ENCODE data around the gene CDYL. TPM values are rescaled to one million over a fixed set of nuclear protein-coding genes. Genes with fewer than 3 reads are reported as not detected.
A peak's percentile ranks its signal among the peaks of the same experiment; 100 is the strongest.

CDYL gene
- total and polyA plus RNA-seq, 9 donors, result 9.9 to 71.3 (median 45.1) TPM

DNA sequence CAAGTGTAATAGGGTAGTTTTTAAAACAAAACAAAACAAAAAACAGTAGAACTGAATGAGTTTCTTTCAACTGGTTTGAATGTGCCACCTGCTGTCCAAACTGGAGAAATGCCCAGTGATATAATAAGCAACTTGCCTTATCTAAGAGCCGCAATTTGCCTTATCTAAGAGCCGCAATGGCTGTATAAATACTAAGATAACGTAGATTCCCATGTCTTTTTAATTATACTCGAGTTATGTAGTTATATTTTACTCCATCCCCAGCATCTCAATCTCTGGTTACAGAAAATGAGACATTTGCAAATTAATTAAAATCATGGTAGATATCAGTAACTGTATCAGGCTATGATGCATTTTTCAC lies 160.5 kb downstream of the CDYL start:
- H3K4me1 ChIP-seq (ENCODE audit: insufficient read depth), result peaks cover 3% of the 10 kb centered on the region
- 16 to 17% (median 16%) methylated on average over 4 of the region's 4 CpGs for WGBS, 3 donors
- H3K9me3 ChIP-seq, result no peaks in the 10 kb centered on the region
- intact Hi-C loops (cut with DNase I), result no loop called here
- no peaks in the 10 kb centered on the region for H3K36me3 ChIP-seq
- no peaks in the 10 kb centered on the region for H3K27me3 ChIP-seq
- DNase-seq, result no peak
- TF ChIP-seq, protein P1, sequence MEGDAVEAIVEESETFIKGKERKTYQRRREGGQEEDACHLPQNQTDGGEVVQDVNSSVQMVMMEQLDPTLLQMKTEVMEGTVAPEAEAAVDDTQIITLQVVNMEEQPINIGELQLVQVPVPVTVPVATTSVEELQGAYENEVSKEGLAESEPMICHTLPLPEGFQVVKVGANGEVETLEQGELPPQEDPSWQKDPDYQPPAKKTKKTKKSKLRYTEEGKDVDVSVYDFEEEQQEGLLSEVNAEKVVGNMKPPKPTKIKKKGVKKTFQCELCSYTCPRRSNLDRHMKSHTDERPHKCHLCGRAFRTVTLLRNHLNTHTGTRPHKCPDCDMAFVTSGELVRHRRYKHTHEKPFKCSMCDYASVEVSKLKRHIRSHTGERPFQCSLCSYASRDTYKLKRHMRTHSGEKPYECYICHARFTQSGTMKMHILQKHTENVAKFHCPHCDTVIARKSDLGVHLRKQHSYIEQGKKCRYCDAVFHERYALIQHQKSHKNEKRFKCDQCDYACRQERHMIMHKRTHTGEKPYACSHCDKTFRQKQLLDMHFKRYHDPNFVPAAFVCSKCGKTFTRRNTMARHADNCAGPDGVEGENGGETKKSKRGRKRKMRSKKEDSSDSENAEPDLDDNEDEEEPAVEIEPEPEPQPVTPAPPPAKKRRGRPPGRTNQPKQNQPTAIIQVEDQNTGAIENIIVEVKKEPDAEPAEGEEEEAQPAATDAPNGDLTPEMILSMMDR (IDR thresholded peaks at IDR 0.05), result peak in 2 of 3 donors; percentile 31
- TF ChIP-seq POLR2A (IDR thresholded peaks at IDR 0.05), result no peak
- H3K4me3 ChIP-seq, result no peak overlapping the region
- no peak overlapping the region for H3K27ac ChIP-seq

DNA sequence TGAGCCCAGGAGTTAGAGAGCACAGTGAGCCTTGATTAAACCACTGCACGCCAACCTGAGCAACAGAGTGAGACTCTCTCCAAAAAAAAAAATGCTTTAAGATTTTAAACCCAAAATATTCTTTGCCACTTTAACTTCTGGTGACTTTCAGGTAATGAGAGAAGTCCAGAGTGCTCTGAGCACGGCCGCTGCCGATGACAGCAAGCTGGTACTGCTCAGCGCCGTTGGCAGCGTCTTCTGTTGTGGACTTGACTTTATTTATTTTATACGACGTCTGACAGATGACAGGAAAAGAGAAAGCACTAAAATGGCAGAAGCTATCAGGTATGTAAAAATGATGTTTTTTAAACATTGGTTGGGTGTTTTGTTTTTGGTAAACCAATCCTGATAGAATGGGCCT lies 161.2 kb downstream of the CDYL start:
- H3K4me1 ChIP-seq (ENCODE audit: insufficient read depth), result peaks cover 5% of the 10 kb centered on the region
- no peak for DNase-seq
- no peak overlapping the region for H3K4me3 ChIP-seq
- H3K36me3 ChIP-seq, result no peaks in the 10 kb centered on the region
- intact Hi-C loops (cut with DNase I), result no loop called here
- WGBS, 3 donors, result 93 to 94% (median 94%) methylated on average over 9 of the region's 9 CpGs
- H3K9me3 ChIP-seq, result no peaks in the 10 kb centered on the region
- no peaks in the 10 kb centered on the region for H3K27me3 ChIP-seq
- TF ChIP-seq EP300 (IDR thresholded peaks at IDR 0.05) (no peak), POLR2A (IDR thresholded peaks at IDR 0.05) (no peak)
- TF ChIP-seq, protein P1 (IDR thresholded peaks at IDR 0.05), result no peak
- H3K27ac ChIP-seq, result no peak overlapping the region

DNA sequence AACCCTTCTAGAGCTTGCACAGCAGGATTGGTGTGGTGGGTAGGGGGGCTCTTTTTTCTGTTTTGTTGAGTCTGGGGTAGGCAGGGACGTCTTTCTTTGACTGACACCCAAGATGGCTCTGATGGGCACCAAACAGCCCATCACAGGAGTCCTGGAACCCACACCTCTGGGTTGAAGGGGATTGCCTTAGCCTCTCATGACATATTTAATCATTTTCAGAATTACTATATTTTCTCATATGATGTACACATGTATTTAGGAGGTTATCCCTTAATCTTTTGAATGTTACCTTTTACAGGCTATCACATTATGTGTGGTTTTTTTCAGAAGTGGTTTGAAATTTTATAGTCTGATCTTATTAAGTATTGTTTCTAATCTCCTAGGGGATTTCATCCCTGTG lies 163.0 kb downstream of the CDYL start:
- Histone ChIP-seq H3K27me3 (no peaks in the 10 kb centered on the region), H3K4me3 (no peak overlapping the region), H3K27ac (no peak overlapping the region), H3K4me1 (ENCODE audit: insufficient read depth) (peaks cover 9% of the 10 kb centered on the region), H3K9me3 (no peaks in the 10 kb centered on the region), H3K36me3 (no peaks in the 10 kb centered on the region)
- intact Hi-C loops (cut with DNase I), result no loop called here
- TF ChIP-seq EP300 (IDR thresholded peaks at IDR 0.05), result no peak
- no peak for TF ChIP-seq POLR2A (IDR thresholded peaks at IDR 0.05)
- TF ChIP-seq, protein P1 (IDR thresholded peaks at IDR 0.05), result no peak
- DNase-seq, result no peak
- WGBS, 3 donors, result 88 to 96% (median 93%) methylated on average over 1 of the region's 1 CpG

DNA sequence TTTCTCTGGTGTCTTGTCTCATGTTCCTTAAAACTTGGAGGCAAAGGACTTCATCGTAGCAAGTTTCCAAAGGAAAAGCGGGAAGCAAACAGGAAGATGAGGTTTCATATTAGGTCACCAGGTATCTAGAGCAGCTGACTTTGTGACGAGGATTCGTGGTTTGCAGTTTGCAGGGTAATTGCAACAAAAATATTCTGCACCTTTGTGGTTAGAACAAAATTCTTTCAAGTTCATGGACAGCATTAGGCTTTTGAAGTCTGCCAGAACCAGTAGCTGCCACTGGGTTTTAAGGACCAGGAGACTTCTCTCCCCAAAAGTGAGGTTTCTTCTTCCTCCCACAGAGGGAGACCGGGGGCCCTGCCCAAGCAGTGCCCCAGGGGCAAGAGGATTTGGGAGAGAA lies 164.2 kb downstream of the CDYL start:
- H3K27me3 ChIP-seq, result no peaks in the 10 kb centered on the region
- intact Hi-C loops (cut with DNase I), result no loop called here

More for the DNA sequence above, 164.2 kb downstream of the CDYL start:
- Histone ChIP-seq H3K4me1 (ENCODE audit: insufficient read depth) (peaks cover 9% of the 10 kb centered on the region), H3K9me3 (no peaks in the 10 kb centered on the region), H3K27ac (no peak overlapping the region), H3K4me3 (no peak overlapping the region), H3K36me3 (no peaks in the 10 kb centered on the region)
- no peak for DNase-seq
- TF ChIP-seq EP300 (IDR thresholded peaks at IDR 0.05), result no peak
- TF ChIP-seq, protein P1 (IDR thresholded peaks at IDR 0.05), result no peak
- no peak for TF ChIP-seq POLR2A (IDR thresholded peaks at IDR 0.05)
- WGBS, 3 donors, result 86 to 91% (median 90%) methylated on average over 5 of the region's 5 CpGs

All from ovary (tissue), 9 donors.